B cell (primary cell): ENCODE results near the gene PDK2.

Experiments used
- EZH2 ChIP-seq: IDR thresholded peaks from 2 replicates; pipeline ENCODE4 v1.6.1; 2012; ENCODE audit warnings: borderline replicate concordance, low read depth, mild to moderate bottlenecking, moderate library complexity, low read length; ENCODE audit not compliant: insufficient read depth, poor library complexity, severe bottlenecking
- TF ChIP-seq, protein P1 (sequence below): fragments of 200-600 bp; IDR thresholded peaks from one replicate; pipeline ENCODE4 v1.8.0; 2022; ENCODE audit warnings: antibody characterized with exemption, mild to moderate bottlenecking

DNA sequence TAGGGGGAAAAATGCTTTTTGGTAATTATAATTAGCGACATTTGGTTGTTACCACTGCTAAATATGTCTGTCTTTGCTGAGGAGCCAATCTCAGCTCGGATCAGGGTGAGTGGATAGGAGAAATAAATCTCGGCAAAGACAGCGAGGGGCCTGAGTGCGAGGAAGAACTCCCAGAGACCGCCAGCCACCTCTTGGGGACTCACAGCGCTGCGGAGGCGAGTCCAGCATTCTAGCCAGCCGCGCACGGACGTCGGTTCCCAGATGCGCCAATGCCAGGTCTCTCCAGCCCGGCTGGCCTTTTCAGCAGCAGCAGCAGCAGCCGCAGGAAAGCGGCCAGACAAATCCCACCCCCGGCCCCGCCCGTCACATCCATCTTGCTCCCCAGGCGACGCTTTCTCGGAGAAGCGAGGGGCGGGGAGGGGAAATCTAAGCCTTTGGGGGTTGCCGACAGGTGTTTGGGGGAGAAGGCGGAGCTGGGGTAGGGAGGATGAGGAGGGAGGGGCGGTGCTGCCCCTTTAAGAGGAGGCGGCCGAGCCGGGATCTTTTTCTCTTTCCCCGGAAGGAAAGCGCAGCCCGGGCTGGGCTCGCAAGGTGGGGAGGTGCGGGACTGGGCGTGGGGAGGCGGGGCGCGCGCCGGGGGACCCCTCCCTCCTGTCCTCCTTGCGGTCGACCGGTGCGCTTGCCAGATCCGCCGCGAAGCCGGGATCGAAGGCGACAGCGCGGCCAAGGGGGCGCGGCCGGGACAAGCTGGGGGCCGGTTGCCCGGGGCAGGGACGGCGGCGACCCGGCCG is 39.5 kb upstream of the PDK2 start, which contains the start of gene ITGA3:
- TF ChIP-seq, protein P1, sequence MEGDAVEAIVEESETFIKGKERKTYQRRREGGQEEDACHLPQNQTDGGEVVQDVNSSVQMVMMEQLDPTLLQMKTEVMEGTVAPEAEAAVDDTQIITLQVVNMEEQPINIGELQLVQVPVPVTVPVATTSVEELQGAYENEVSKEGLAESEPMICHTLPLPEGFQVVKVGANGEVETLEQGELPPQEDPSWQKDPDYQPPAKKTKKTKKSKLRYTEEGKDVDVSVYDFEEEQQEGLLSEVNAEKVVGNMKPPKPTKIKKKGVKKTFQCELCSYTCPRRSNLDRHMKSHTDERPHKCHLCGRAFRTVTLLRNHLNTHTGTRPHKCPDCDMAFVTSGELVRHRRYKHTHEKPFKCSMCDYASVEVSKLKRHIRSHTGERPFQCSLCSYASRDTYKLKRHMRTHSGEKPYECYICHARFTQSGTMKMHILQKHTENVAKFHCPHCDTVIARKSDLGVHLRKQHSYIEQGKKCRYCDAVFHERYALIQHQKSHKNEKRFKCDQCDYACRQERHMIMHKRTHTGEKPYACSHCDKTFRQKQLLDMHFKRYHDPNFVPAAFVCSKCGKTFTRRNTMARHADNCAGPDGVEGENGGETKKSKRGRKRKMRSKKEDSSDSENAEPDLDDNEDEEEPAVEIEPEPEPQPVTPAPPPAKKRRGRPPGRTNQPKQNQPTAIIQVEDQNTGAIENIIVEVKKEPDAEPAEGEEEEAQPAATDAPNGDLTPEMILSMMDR = no peak
- no peak for TF ChIP-seq EZH2
